ENCODE data around the gene KIF13A.
"Not testable (repeated sequence)": the region's sequence is repeated elsewhere in the genome, so short reads cannot be mapped to it uniquely, and the experiment has no call there.

KIF13A gene

GRCh38 chr6:17842934-17843821 lies 144.3 kb downstream of the KIF13A start:
- DNase-seq, result no peak

DNA sequence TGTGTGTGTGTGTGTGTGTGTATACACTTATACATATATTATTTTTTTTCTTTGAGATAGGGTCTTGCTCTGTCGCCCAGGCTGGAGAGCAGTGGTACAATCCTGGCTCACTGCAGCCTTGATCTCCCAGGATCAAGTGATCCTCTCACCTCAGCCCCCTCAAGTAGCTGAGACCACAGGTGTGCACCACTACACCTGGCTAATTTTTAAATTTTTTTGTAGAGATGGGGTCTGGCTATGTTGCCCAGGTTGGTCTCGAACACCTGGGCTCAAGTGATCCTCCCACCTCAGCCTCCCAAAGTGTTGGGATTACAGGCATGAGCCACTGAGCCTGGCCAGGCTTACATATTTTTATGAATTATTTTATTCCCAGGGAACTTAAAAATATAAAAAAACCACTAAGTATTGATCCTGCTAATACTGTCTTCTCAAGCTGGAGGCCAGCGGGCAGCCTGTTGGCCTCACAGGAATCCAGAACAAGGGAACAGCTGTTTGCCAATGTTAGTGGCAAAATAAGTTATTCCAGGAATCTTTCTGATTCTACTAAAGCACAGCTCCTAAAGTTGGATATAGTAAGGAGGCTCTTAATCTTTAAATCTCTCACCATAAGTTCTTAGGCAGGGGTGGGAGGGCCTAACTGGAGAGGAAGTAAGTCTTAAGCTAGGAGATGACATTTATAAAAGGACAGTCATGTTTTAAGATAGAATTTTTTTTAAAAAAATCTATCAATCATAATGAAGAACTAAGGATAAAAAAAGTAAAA lies 145.2 kb downstream of the KIF13A start:
- no peak for DNase-seq

- DNase-seq, result no peak
These were observed 147.8 kb downstream of the KIF13A start for GRCh38 chr6:17839513-17840223.

- DNase-seq, result no peak
These were observed 151.1 kb downstream of the KIF13A start for GRCh38 chr6:17836293-17836692.

GRCh38 chr6:17835784-17836183 lies 151.7 kb downstream of the KIF13A start:
- DNase-seq, result no peak

DNA sequence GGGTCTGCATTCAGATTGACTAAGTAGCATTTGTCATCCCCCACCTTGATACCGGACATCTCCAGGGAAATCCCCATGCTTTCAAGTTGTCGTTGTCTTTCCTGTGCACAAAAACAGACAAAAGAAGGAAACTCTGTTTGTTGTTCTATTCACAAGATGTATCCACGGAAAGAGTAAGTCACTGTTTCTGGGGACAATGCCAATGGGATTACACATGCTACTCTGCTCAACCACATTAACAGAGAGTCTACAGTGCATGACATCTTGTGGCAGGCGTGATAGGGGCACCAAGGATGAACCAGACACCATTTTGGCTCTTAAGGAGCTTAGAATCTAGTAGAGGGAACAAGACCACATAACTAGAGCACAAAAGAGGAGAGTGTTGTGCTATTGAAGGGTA lies 156.3 kb downstream of the KIF13A start:
- DNase-seq, result no peak

GRCh38 chr6:17829905-17830304 lies 157.5 kb downstream of the KIF13A start:
- DNase-seq, result no peak

- no peak for DNase-seq
These were observed 159.3 kb downstream of the KIF13A start for GRCh38 chr6:17828149-17828548.

GRCh38 chr6:17826301-17826700 lies 161.1 kb downstream of the KIF13A start:
- DNase-seq, result no peak

DNA sequence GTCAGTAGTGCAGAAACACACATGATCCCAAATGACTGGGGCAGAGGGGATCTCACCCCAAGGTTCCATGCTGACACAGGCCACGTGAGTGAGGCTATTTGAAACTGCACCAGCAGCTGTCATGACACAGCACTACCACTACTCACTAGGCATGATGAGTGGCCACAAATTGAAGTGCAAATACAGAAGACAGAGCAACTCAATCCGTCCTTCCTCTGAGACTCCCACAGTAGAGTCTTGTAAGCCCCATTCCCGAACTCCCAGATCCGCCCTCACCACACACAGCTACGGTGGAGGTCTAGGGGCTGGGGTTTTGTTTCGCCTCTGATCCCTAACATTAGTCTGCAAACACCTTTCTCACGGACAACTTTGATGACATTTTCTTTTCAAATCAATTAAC lies 167.4 kb downstream of the KIF13A start:
- DNase-seq, result no peak

DNA sequence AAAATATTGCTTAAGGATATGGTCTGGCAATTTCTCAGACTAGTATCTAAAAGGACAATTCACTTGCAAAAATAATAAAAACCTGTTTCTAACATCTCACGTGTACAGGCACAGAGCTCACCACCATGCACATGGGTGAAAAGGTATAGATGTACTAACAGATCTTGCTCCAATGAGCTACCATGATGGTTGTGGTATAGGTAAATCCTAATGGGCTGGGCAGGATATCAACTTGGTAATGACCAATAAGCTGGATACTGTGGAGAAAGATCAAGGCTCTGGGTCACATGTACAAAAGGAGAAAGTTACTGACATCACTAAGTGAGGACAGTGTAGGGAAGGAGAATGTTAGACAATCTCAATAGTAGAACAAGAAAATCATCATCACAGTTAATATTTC lies 169.7 kb downstream of the KIF13A start:
- no peak for DNase-seq

- no peak for DNase-seq
These were observed 170.4 kb downstream of the KIF13A start for GRCh38 chr6:17816921-17817611.

DNA sequence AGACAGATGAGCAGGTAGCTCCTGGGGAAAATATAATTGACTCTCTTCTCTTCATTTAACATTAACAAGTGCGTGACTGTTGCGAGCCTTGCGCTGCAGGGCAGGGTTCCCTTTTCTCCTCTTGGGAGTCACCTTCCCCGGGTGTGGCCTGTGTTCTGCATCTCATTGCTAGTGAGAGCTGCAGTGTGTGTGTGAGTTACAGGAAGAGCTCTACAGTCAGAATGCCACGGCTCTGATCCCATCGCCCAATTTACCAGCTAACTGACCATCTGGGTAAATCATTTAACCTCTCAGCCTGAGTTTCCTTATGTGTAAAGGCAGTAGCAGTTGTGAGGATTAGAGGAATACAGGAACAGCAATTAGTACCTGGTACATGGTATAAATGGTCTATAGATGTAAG lies 173.9 kb downstream of the KIF13A start:
- no peak for DNase-seq

DNA sequence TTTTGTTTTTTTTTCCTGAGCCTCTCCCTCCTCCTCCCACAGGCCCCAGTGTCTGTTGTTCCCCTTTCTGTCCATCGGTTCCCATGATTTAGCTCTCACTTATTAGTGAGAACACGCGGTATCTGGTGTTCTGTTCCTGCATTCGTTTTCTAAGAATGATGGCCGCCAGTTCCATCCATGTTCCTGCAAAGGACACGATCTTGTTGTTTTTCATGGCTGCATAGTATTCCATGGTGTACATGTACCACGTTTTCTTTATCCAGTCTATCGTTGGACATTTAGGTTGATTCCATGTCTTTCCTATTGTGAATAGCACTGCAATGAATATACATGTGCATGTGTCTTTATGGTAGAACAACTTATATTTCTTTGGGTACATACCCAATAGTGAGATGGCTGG lies 175.1 kb downstream of the KIF13A start:
- no peak for DNase-seq

DNA sequence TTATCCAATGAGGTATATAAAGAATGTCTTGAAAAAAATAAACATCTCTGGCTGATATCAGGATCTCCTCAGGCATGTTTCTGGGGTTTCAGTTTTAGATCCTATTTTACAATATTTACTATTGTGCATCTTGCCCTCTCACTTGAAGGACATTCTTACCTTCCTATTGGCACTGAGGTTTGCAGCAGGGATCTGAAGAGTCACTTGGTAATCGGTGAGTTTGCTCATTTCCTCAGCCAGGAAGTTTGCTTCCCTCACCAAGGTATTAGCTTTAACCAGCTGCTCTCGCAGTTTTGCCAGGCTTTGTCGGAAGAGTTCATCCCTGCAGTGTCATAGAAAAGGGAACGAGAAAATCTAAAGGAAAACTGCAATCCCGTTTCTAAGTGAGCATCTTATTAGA lies 178.8 kb downstream of the KIF13A start:
- no peak for DNase-seq

GRCh38 chr6:17807431-17807830 lies 180.0 kb downstream of the KIF13A start:
- not testable (repeated sequence) for DNase-seq

- no peak for DNase-seq
These were observed 184.0 kb downstream of the KIF13A start for GRCh38 chr6:17803409-17803808.

DNA sequence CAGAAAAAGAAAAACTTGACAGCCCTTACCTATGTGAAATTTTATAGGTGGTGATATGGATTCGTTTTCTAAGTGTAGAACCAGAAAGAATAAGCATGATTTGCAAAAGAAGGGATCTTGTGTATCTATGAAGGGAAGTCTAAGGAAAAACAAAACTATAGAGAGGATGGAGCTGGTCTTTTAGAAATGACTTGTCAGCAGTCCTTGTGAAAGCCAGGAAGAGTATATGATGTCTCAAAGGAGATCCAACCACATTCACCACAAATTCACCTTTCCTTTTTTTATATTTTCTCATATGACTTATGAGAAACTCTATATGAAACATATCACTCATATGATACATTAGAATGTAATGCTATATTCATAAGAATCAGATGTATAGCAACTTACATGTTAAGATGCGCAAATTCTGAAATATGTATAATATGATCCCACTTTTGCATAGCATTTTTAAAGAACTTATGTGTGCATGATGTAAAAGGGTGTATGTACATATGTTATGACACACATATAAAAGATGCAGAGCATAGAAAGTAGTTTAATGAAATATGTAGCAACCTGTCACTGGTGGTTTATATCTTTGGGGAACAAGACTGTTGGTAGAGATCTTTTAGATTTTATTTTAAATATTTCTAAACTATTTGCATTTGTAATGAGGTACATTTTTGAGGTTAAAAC lies 188.8 kb downstream of the KIF13A start:
- DNase-seq, result no peak

DNA sequence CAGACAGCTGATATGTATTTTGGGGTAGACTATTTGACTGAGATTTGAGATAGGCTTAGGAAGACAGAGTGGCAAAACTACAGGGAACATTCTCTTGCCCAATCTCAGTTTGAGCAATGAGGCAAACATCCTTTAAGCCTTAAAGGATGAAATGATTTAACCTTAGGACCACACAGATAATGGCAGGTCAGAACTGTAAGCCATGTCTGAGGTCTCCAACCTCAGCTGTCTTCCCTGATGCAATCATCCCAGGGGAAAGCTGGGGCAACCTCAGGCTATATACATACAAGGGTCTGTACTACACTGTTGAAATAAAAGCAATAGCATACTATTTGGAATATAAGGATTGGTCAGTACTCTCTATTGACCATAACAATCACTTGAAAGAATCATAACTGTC lies 196.9 kb downstream of the KIF13A start:
- DNase-seq, result no peak

DNA sequence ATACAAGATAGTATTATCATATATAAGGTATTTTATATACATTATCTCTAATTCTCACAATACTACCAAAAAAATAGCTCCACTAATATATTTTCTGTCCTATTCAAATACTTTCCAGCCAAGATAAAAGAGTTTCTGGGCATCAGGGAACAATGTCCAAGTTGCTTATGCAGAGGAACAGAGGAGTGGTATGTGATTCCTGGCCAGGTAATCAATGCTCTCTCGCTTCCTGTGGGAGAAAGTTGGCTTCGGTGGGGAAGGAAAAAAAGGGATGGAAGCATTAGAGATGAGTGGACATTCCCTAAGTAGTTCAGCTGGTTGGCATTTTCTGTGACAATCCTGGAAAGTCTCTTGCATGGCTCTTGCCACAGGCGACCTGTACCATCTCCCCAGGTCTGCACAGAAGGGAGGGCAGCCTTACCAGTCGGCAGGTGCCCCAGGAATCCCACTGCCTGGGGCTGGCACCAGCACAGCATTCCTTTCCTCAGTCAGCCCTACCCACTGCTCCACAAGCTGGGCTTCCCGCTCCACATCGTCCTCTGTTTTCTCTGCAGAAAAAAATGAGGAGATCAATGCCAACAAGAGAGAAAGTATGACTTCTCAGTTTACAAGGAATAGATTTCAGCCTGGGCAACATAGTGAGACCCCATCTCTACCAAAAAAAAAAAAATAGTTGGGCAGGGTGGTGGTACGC lies 202.2 kb downstream of the KIF13A start:
- no peak for DNase-seq

- DNase-seq, result no peak
These were observed 207.4 kb downstream of the KIF13A start for GRCh38 chr6:17780061-17780460.

DNA sequence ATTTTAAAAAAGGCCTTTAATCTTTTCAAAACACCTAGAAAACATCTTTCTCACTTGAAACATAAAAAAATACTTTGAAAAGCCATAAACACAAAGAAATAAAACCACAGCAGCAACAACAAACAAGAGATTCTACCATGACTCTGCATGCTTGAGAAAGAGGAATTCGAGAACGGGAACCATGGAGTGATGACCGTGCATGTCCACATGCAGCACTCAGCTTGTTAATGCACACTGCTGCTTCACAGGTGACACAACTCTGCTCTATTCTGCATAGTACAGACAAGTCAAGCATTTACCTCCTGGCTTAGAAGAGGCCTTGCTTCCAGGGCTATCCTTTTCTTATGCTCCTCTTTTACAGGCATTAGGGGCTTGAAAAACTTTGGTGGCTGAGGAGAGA lies 215.8 kb downstream of the KIF13A start:
- no peak for DNase-seq
